Mammary epithelial cell (primary cell): ENCODE data around the gene SIL1.

ENCODE experiments used
- CTCF ChIP-seq, 2 donors: IDR thresholded peaks in 1 of 2; conservative IDR thresholded peaks in 1 of 2; 2 replicates each; pipeline ENCODE4 v1.5.1; 2011 to 2012; ENCODE audit warnings: inconsistent platforms in 2 of 2, low read length in 2 of 2, mild to moderate bottlenecking in 2 of 2, control low read depth in 1 of 2, low read depth in 1 of 2; ENCODE audit not compliant: insufficient read depth in 1 of 2; ENCODE audit errors: extremely low read depth in 1 of 2
- EZH2 ChIP-seq: IDR thresholded peaks from 2 replicates; pipeline ENCODE4 v1.6.1; 2012; ENCODE audit warnings: low read length, inconsistent platforms, borderline replicate concordance

- TF ChIP-seq CTCF (conservative IDR thresholded peaks at IDR 0.05 in 1 of 2, IDR thresholded peaks at IDR 0.05 in 1 of 2; ENCODE audit: extremely low read depth in 1 of 2, insufficient read depth in 1 of 2, low read depth in 1 of 2, low read length in 2 of 2) (peak in 1 of 2 donors; percentile 10), EZH2 (no peak)
These were observed 159.4 kb downstream of the SIL1 start for GRCh38 chr5:139038613-139039305.
